Smooth muscle cell (in vitro differentiated cells): ENCODE data around the gene ELL. TPM values are rescaled to one million over a fixed set of nuclear protein-coding genes. Genes with fewer than 3 reads are reported as not detected.

Experiments used
- DNase-seq: peaks from one replicate; lab custom pipeline; 2025; ENCODE audit not compliant: unreplicated experiment; lab: John Stamatoyannopoulos, UW
- H2AFZ ChIP-seq: fragments of 200-600 bp; sonication (generic); 2 replicates; pipeline ENCODE4 v1.6.0; 2016; ENCODE audit warnings: antibody characterized with exemption, low read depth, mild to moderate bottlenecking
- H3F3A ChIP-seq: fragments of 200-600 bp; sonication (generic); 2 replicates; pipeline ENCODE4 v1.6.0; 2017; ENCODE audit warnings: antibody characterized with exemption, low read depth
- H3K27ac ChIP-seq: fragments of 200-600 bp; sonication (generic); 2 replicates; pipeline ENCODE4 v1.5.1; 2016; ENCODE audit warnings: low read depth, mild to moderate bottlenecking
- H3K27me3 ChIP-seq: fragments of 200-600 bp; sonication (generic); 2 replicates; pipeline ENCODE4 v1.6.1; 2016; ENCODE audit warnings: low read depth, mild to moderate bottlenecking
- H3K36me3 ChIP-seq: fragments of 200-600 bp; sonication (generic); 2 replicates; pipeline ENCODE4 v1.5.1; 2016; ENCODE audit warnings: low read depth
- H3K4me1 ChIP-seq: fragments of 200-600 bp; sonication (generic); 2 replicates; pipeline ENCODE4 v1.5.1; 2016; ENCODE audit warnings: low read depth
- H3K4me2 ChIP-seq: fragments of 200-600 bp; sonication (generic); 2 replicates; pipeline ENCODE4 v1.6.0; 2016; ENCODE audit warnings: mild to moderate bottlenecking
- H3K4me3 ChIP-seq: fragments of 200-600 bp; sonication (generic); 2 replicates; pipeline ENCODE4 v1.5.1; 2016; ENCODE audit warnings: mild to moderate bottlenecking
- H3K79me2 ChIP-seq: fragments of 200-600 bp; sonication (generic); 2 replicates; pipeline ENCODE4 v1.6.0; 2016; ENCODE audit warnings: low read depth, mild to moderate bottlenecking
- H3K9ac ChIP-seq: fragments of 200-600 bp; sonication (generic); 2 replicates; pipeline ENCODE4 v1.6.0; 2016; ENCODE audit warnings: low read depth
- H3K9me3 ChIP-seq: fragments of 200-600 bp; sonication (generic); replicated peaks from 2 replicates; pipeline ENCODE4 v1.5.1; 2016; ENCODE audit warnings: low read depth
- H4K20me1 ChIP-seq: fragments of 200-600 bp; sonication (generic); 2 replicates; pipeline ENCODE4 v1.6.0; 2016; ENCODE audit warnings: low read depth
- CTCF ChIP-seq: fragments of 200-600 bp; sonication (generic); IDR thresholded peaks from 2 replicates; pipeline ENCODE4 v1.5.1; 2017; ENCODE audit warnings: borderline replicate concordance, mild to moderate bottlenecking, antibody characterized with exemption; ENCODE audit not compliant: insufficient read depth, poor library complexity, severe bottlenecking
- WGBS: methylation state at CpG from one replicate; pipeline ENCODE4 v1.1.7; 2016; ENCODE audit warnings: low lambda C conversion rate; 5-methylcytosine and 5-hydroxymethylcytosine counted together
- polyA plus RNA-seq: library from polyadenylated mRNA; unstranded; fragments of >200 nt; fragmentation: Nextera tagmentation; extraction: Ambion mirVana; gene quantifications from 2 replicates; pipeline ENCODE4 v1.2.1, GENCODE V29; 2016
- total RNA-seq: library from RNA; depleted of rRNA; stranded (reverse); fragments of >200 nt; gene quantifications from 2 replicates; pipeline ENCODE4 v1.2.3, GENCODE V29; 2014

ELL gene
- total and polyA plus RNA-seq, 2 experiments from 2014 or later, result 12.8 to 15.2 TPM

- Histone ChIP-seq H3K36me3 (no peaks in the 10 kb centered on the region), H3K79me2 (no peaks in the 10 kb centered on the region), H3K9ac (no peak overlapping the region), H4K20me1 (no peaks in the 10 kb centered on the region), H3K27me3 (no peaks in the 10 kb centered on the region), H3F3A (no peaks in the 10 kb centered on the region), H3K4me3 (no peak overlapping the region), H3K9me3 (no peaks in the 10 kb centered on the region), H3K4me1 (no peaks in the 10 kb centered on the region), H2AFZ (no peak overlapping the region), H3K27ac (no peak overlapping the region), H3K4me2 (no peak overlapping the region)
- WGBS, result 95% methylated on average over 22 of the region's 22 CpGs
- no peak for DNase-seq
- no peak for TF ChIP-seq CTCF
These were observed 10.5 kb upstream of the ELL start for GRCh38 chr19:18532168-18532890.

GRCh38 chr19:18531485-18531884 lies 9.6 kb upstream of the ELL start:
- 96% methylated on average over 9 of the region's 9 CpGs for WGBS
- Histone ChIP-seq H3K4me2 (no peak overlapping the region), H3K4me1 (no peaks in the 10 kb centered on the region), H3K27me3 (no peaks in the 10 kb centered on the region), H2AFZ (no peak overlapping the region), H3K36me3 (no peaks in the 10 kb centered on the region), H4K20me1 (no peaks in the 10 kb centered on the region), H3F3A (no peaks in the 10 kb centered on the region), H3K9me3 (no peaks in the 10 kb centered on the region), H3K4me3 (no peak overlapping the region), H3K79me2 (no peaks in the 10 kb centered on the region), H3K9ac (no peak overlapping the region), H3K27ac (no peak overlapping the region)
- DNase-seq, result no peak
- TF ChIP-seq CTCF, result no peak

GRCh38 chr19:18529782-18530181 lies 7.9 kb upstream of the ELL start:
- no peak overlapping the region for H3K9ac ChIP-seq
- no peak for DNase-seq
- no peak overlapping the region for H3K4me3 ChIP-seq
- TF ChIP-seq CTCF, result no peak
- H3K4me1 ChIP-seq, result no peaks in the 10 kb centered on the region
- H3K36me3 ChIP-seq, result no peaks in the 10 kb centered on the region
- H4K20me1 ChIP-seq, result no peaks in the 10 kb centered on the region
- H3K27ac ChIP-seq, result no peak overlapping the region
- H3F3A ChIP-seq, result no peaks in the 10 kb centered on the region
- H2AFZ ChIP-seq, result no peak overlapping the region
- no peaks in the 10 kb centered on the region for H3K9me3 ChIP-seq
- no peak overlapping the region for H3K4me2 ChIP-seq
- WGBS, result 89% methylated on average over 7 of the region's 7 CpGs
- no peaks in the 10 kb centered on the region for H3K27me3 ChIP-seq
- H3K79me2 ChIP-seq, result no peaks in the 10 kb centered on the region

GRCh38 chr19:18526316-18526715 lies 4.4 kb upstream of the ELL start:
- Histone ChIP-seq H3K27ac (peak overlapping the region; percentile 38), H3K4me3 (no peak overlapping the region), H3K27me3 (no peaks in the 10 kb centered on the region), H3K9ac (no peak overlapping the region), H4K20me1 (no peaks in the 10 kb centered on the region), H3K4me2 (no peak overlapping the region), H2AFZ (no peak overlapping the region), H3K9me3 (no peaks in the 10 kb centered on the region), H3K36me3 (no peaks in the 10 kb centered on the region), H3F3A (no peaks in the 10 kb centered on the region), H3K79me2 (peaks cover 5% of the 10 kb centered on the region), H3K4me1 (no peaks in the 10 kb centered on the region)
- 76% methylated on average over 9 of the region's 9 CpGs for WGBS
- TF ChIP-seq CTCF, result no peak
- no peak for DNase-seq
